T-helper 2 cell (primary cell): Measurements from ENCODE around the gene FMNL2.
"Not testable (repeated sequence)": the region's sequence is repeated elsewhere in the genome, so short reads cannot be mapped to it uniquely, and the experiment has no call there.

ENCODE experiments used
- DNase-seq, 5 experiments: peaks; one replicate each; pipeline versions ENCODE4 v3.0.0 to v3.0.0-alpha.2; 2012 to 2022

Gene FMNL2

DNA sequence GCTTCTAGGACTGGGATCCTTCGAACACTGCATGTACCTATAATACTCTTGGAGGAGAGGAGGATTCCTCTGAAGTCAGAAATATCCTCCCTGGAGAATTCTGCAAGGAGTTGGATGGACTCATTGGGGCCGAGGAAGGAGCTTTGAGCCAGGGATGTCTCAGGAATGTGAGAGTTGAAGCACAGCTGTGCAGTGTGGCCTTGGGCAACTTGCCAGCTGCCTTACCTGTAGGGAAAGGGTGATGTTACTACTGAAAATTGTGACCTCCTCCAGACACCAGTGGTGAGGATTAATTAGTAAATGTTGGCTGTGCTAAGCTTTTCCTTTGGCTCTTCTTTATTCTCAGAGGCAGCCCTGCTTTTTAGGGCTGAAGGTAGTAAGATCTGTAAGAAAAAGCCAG lies 41.4 kb downstream of the FMNL2 start:
- DNase-seq, result no peak

DNA sequence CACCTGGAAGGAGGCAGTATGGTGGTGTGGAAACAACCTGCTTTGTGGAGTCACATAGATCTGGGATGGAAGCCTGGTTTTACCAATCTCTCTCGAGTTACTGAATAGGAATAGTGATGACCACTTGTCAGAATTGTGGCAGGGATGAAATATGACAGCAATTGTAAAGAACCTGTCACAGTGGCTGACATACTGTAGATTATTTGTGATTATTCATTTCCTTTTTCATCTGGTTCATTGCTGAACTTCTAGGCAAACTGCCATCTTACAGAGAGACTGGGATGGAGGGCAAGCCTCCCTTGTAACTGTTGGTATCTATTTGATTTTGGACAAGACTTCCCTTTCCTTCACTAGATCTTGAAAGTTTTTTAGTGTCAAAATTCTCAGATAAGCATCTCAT lies 42.0 kb downstream of the FMNL2 start:
- no peak for DNase-seq

DNA sequence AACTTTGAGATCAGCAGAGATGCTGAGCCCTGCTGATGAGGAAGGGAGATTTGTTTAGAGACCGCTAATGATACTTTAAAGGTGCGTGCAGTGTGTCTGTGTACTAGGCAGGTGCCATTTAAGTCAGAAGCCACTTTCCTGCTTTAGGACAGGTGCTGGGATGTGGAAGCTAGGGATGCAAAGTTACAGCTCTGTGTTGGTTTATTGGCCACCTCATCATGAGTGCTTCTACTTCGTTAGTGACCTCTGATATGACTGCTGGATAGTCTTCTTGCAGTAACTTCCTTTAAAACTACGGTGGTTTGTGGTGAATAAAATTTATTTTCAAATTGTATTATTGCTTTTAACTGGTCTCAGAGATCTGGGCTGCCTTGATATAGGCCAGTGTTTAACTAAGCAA lies 44.1 kb downstream of the FMNL2 start:
- no peak for DNase-seq

DNA sequence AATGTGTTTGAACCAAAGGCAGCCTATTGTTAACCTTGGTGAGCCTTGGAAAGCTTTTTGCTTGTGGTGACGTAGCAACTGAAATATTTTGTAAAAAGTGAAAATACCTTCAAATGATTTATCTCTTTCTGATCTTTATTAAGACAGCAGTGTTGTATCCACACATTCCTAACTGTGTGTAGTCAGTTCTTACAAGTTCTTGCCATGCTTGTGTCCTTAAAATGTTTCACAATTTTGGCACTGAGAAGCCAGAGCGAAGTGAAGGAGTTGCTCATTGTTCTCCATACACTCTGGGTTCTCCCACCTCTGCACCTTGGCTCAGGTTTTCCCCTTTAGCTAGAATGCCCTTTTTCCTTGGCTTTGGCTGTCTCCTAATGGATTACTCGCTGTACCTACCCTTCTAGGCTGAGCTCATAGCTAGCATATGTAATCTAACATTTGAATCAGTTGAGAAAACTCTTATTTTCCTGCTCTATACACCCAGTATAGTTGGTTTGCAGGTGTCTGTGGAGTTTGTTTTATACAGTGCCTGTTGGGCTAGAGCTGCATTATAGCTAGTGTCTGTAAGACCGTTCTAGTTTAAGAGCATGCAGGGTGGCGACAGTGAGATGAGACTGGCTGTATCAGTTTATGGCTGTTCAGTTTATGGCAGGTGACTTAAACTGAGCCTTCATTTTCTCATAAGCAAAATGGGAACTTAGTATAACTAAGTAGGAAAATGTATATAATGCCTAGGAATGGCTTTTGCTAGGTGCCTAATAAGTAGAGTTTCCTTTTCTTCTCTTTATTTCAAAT lies 45.5 kb downstream of the FMNL2 start:
- no peak for DNase-seq

DNA sequence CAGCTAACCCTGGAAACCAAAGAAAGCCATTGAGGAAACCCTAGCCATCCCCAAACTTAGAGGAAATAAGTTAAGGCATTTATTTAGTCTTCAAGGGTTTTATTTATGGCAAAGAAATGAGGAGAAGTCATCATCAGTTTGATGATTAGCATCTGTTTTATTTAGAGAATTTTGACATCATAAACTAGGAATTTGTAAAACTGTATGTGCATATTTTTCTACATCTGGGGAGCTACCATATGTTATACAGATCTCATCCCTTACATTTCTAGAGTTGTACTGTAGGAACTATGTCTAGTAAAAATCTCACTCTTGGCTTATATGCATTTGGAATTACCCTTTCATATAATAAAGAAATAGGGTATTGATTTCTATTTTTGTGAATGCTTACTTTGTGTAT lies 48.7 kb downstream of the FMNL2 start:
- no peak for DNase-seq

DNA sequence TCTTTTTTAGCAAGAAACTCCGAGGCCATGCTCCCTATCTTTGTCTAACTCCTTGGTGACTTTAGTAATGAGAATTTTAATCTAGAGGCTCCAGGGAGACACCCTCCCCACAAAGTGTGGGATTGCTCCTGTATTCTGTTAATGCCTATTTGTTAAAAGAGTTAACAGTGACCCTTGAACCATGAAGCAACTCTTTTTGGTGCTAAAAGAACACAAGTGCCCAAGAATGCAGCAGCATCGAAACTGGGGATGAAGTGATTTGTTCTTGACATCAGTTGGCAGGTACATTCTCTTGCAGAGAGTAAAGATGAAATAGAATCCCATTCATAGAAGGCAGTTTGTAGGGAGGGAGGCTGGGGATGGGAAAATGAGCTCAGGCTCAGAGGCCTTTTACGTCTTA lies 50.0 kb downstream of the FMNL2 start:
- no peak for DNase-seq

DNA sequence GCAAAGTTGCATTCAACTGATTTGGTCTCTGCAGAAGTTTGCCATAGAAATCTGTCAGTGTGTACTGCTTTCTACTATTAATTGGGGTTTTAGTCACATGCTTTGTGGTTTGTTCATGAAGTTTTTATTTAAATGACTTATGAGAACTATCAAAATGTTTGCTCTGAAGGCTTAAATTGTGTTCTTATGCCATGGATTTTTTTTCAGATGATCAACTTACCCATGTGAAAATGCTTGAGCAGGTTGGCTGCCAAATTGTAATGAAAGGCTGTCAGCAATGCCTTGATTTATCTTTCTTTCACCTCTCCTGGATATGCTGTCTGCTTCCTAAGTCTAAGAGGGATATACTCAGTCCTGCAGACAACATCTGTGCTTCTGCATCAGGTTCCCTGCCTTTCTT lies 50.7 kb downstream of the FMNL2 start:
- DNase-seq, result no peak

DNA sequence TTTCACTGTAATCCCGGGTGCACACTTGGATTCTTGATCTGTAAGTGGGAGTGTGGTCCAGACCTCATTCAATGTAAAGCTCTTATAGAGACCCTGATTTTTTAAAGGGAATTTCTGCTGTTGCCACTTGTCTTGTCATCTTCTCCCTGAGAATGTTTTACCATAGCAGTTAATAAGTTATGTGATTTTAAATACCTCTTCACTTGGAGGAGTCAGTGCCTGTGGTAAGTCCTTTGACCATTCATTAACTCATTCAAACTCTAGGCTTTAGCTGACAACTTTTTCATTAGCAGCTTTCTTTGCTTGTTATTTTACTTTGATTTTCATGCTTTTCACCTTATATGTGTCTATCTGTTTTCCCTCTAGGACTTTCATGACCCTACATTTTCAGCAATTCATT lies 51.3 kb downstream of the FMNL2 start:
- DNase-seq, result no peak

DNA sequence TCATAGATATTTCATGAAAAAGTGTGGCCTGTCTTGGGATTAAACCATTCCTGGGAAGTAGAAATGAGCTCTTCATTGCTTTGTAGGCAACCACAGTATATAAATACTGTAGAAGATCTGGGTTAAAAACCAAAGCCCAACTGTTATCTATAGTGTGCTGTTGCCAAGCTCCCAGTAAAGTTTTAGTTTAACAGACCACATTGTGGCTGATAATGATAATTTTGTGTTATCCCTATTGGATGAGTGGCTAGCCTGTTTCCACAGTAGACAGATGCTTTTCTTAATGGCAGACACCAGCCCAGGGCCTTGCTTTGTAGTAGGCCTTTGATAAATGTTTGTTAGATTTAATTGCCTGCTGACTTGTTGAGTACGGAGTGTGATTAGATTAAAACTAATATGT lies 52.1 kb downstream of the FMNL2 start:
- no peak for DNase-seq

DNA sequence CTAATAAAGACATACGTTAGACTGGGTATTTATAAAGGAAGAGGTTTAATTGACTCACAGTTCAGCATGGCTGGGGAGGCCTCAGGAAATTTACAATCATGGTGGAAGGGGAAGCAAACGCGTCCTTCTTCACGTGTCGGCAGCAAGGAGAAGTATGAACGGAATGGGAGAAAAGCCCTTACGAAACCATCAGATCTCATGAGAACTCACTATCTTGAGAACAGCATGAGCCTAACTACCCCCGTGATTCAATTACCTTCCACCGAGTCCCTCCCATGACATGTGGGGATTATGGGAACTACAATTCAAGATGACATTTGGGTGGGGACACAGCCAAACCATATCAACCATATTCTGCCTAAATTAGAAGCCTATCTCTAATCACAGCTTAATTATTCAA lies 53.3 kb downstream of the FMNL2 start:
- not testable (repeated sequence) for DNase-seq

DNA sequence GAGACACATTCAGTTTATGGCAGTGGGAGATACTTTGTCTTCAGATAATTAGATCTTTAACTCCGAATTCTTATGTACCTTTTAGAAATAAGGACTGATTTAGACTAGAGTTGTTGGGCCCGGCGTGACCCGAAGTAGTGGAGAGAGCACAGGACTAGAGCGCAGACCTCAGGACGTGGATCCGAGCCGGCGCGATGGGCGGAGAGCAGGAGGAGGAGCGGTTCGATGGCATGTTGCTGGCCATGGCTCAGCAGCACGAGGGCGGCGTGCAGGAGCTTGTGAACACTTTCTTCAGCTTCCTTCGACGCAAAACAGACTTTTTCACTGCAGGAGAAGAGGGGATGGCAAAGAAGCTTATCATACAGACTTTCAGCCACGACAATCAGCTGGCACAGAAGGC lies 54.5 kb downstream of the FMNL2 start:
- DNase-seq, result no peak

DNA sequence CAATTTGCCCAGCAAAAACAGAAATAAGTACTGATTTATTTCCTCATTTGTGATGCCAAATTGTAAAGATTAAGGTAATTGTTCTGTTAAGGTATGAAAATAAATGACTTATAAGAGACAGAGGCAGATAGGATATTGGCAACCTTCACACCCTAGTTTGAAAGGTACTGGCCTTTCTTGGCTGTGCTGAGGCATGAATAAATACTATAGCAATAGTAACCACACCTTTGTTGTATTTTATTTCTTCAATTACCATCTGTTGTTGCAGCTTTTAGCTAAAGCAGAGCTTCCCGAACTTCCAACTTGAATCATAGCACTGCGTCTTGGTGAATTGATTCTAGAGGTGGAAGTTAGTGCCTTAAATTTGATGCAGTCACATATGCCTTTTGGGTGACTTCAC lies 55.9 kb downstream of the FMNL2 start:
- no peak for DNase-seq

DNA sequence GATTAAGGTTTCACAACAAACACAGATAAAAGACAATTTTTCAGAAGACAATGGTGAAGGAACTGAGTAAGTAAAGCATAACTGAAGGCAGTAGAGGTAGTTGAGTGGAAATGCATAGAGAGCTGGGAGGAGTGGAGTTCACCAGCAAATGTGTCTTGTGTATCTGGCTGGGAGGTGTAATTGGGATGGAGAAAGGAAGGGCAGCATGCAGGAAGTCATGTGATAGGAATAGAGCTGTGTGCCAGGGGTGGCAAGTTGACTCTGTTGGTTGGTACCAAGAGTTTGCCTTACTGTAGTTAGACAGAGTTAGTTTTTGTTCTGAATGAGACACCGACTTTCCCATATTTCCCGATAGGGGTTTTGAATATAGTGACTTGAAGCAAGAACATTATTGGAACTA lies 56.3 kb downstream of the FMNL2 start:
- no peak for DNase-seq

DNA sequence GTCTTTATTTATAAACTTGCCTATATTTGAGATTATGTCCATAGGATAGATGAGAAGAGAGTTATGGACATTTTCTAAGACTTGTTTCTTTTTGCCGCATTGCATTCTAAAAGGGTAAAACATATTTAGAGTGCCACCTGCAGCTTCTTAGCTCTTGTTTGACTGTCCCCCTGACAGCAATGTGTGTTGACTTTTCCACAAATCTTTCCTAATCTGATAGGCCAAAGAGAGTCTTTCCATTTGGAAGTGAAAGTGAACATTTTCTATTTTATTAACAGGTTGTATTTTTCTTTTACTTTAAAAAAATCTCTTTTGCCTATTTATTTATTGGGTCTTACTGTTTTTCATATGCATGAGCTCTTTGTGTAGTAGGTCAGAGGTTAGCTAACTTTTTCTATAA lies 58.4 kb downstream of the FMNL2 start:
- DNase-seq, result no peak

DNA sequence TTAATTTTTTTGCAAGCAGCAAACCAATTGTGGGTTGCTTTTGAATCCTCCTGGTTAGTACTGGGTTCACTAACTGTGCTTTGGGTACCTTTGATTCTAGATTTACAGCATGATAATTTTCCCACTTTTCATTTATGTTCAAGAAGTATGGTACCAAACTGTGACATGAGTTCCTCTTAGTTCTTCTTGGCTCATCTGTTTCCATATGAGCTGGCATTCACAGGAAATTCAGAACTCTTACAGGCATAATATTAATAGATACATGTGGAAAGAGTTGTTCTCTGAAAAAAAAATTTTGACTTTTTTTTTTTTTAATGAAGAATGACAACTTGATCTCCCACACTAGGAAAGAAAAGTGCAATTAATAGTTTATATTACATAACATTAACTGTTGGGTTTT lies 59.4 kb downstream of the FMNL2 start:
- no peak for DNase-seq

DNA sequence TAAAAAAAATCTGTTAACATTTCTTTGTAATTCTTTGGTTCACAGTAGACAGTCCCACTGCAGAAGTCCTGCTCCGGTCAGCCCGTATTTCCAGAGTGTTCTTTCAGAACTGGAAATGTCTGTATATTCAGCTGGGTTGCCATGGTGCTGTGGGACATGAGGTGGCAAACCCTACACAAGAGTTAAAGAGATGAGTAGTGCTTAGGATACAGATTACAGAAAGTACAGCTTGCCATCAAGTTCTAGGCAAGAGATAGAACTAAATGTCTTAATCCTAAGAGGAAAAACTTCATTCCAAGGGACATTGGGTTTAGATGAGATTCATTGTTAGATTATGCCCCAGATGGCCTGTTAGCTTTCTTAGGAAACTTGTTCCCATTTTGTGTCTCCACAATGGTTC lies 60.1 kb downstream of the FMNL2 start:
- no peak for DNase-seq

DNA sequence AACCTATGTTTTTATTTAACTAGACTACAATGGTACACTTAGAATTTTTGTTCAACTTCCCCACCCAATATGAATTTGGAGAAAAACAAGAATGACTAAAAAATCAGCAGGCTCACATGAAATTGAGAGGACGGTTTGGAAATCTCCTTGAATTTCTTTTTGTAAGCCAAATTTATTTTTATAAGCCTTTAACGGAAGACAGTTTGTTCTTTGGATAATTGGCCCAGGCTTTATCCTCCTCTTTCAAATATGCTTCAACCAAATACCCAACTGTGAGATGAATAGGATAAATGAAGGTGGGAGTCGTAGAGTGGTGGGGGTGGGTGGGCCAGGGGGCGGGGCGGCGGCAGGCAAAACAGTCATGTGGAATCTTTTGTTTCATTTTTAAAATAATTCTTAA lies 60.6 kb downstream of the FMNL2 start:
- DNase-seq, result no peak

DNA sequence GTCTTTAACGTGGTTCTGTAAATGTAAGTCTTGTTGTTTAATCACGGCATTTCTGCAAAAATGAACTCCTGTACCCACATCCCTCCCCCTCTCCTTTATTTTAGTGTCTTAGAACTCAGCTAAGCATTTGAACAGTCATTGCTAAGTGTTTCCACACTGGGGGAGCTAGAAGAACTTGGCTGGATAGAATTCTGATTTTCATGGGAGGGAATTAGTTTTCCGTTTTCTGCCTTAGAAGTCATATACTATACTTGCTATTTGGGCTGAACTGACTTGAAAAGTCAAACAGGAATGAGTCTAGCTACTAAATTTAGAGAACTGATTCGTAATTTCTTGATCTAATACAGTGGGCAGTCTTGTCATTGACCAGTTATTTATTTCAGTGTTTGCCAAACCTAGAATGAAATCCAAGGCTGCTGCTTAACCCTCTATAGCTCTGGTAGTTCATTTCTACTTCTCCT lies 61.1 kb downstream of the FMNL2 start:
- DNase-seq, result no peak

DNA sequence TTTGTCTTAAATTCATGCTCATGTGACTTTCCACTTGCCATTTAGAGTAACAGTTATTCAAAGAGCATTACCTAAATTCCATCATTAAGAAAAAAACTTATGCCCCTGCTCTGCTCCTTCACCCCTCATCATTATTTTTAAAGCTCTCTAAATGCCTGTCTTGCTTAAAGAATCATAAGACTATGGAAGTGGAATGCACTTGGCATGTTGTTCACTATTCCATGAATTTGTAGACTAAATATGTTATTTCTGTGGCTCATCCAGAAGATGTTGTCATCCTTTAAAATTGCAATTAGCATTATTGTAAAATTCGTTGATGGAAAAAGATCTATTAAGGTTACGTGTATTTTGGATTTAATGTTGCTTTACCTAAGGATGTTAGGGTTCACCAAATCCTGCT lies 61.8 kb downstream of the FMNL2 start:
- no peak for DNase-seq

DNA sequence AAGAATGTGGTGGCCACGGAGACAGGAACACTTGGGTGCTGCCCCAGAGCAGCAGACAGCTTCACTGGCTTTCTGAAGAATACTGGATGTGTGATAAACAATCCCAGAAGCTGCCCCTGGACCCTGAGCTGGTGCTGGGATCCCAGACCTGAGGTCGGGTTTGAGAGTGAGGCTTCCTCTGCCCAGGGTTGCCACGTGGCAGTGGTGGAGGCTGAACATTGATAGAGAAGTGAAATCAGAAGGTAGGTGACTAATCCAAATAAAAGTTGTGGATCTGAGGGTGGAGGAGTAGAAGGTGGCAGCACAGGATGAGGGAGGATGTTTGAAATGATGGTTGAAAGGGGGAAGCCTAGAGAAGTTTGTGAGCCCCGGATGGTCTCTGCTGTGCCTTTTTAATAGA lies 64.0 kb downstream of the FMNL2 start:
- DNase-seq, result no peak

DNA sequence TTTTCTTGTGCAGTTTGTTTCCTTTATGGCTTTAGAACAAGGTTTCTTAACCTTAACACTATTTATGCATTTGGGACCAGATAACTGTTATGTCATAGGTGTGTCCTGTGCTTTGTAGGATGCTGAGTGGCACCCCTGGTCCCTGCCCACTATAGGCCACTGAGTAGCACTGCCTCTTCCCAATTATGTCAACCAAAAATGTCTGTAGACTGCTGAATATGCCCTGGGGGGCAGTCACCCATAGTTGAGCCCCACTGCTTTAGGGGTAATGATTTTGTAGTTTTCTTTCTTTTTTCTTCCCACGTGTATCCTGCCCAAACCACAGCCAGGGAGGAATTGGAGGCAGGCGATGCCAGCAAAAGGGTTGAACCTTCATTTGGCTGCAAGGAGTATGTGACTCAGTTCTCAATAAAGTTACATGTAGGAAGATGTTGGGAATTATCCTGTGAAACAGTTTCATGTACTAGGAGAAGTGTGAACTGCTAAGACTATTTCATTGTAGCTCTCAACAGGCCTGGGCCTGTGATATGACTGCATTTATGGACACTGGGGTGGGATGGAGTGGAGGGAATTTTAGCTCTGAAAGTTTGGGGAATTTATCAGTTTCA lies 65.7 kb downstream of the FMNL2 start:
- DNase-seq, result no peak

DNA sequence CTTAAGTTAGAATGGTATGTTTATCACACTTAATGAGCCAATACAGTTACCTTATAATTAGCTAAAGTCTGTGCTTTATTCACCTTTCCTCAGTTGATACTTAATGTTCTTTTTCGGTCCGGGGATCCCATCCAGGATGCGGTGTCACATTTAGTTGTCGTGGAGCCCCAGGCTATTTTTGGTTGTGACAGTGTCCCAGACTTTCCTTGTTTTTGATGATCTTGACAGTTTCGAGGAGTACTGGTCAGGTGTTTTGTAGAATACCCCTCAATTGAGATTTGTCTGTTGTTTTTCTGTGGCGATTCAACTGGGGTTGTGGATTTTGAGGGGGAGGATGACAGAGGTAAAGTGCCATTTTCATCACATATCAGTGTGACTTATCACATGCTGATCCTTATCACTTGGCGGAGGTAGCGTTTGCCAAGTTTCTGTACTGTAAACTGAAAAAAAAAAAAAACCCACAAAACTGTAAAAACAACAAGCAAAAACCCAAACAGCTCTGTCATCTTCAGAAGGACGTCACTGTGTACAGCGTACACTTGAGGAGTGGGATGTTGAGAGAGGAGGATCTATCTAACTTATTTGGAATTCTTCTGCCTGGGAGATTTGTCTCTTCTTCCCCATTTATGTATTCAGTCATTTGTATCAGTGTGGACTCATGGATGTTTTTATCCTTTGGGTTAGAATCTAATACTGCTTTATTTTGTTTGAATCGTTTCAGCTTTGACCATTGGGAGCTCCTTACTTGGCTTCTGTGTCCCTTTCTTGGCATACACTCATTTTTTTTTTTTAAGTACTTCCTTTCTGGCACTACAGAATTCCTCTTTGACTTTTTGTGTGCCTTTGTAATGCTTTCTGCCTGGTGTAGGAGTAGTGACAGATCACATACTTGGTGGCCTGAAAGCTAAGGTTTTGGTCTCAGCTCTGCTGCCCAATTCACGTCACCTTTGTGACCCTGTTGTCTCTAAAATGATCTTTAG lies 68.1 kb downstream of the FMNL2 start:
- peak in 1 of 5 experiments; percentile 94 for DNase-seq
